Measurements from ENCODE around the gene PCLO.
"Not testable (repeated sequence)": the region's sequence is repeated elsewhere in the genome, so short reads cannot be mapped to it uniquely, and the experiment has no call there.

The PCLO gene

DNA sequence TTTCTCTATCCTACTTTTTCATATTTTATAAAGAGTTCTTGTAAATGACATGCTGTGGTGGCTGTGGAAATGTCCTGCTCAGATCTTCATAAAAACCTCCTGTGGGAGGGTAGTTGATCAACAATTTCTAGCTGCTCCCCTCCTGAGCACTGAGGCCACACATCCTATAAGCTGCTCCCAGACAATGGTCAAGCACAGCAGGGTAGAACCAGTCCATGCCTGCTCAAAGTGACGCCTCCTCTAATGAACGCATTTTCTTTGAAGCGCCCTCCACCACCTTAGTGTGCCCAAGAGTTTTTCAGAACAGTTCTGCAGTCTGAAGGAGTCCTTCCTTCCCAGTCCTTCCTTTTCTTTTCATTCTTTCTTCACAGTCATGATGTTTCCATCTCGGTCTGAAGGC, 420.5 kb downstream of the PCLO start:
- FAIRE-seq (no peak), DNase-seq (ENCODE audit: low spot score) (no peak)

DNA sequence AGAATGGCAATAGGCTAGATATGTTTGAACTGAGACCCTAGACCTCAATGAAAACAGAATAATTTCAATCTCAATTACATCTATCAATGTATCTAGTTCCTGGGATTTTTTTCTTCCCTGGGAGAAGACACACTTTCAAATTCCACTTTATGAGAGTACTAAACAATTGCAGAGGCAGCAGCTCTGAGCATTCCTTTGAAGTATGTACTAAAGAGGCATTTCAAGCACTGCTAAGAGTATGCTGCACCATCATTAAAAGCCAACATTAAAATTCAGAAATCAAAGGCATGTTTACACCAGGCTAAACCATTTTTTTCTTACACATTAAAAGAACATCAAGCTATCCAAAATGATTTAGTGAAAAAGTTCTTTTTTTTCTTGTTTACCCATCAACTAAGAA, 421.2 kb downstream of the PCLO start:
- no peak for FAIRE-seq
- DNase-seq (ENCODE audit: low spot score) = no peak

DNA sequence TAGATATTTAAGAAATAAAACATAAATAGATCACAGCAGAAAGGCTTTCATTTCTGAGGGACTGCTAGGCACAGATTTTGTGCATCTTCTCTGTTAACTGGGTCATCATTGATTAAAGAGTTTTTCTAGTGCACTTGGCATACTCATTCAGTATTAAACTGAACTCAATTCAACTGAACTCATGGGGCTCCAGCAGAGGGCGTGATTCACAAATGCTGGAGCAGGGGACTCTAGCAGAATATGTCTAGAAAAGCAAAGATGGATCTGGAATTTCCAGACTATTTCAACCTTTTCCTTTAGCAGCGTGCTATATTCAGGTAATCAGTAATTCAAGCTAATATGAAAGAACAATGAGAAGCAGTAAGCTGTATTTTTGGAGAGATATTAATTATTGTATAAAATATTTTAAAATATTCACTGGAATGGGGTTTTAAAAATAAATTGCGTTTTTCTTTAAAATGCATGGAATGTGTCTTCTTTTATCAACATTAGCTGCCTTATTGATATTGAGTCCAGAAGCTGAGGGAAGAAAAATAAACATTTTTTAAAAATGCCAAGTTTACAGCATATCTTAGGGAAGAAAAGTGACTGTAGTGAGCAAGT, 422.3 kb downstream of the PCLO start:
- FAIRE-seq (no peak), DNase-seq (ENCODE audit: low spot score) (peak; percentile 62)

DNA sequence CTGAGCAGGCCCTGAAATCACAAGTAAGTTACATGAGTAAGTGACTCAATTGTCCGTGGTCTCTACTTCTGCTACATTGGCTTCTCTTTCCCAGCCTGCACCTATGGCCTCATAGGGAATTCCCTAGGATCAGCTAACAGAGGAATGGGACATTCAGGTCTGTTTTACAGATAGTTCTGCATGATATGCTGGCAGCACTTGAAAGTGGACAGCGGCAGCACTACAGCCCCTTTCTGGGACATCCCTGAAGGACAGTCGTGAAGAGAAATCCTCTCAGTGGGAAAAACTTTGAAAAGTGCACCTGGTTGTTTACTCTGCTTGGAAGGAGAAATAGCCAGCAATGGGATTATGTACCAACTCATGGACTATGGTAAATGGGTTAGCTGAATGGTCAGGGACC, 426.1 kb downstream of the PCLO start:
- no peak for DNase-seq (ENCODE audit: low spot score)
- FAIRE-seq = no peak

DNA sequence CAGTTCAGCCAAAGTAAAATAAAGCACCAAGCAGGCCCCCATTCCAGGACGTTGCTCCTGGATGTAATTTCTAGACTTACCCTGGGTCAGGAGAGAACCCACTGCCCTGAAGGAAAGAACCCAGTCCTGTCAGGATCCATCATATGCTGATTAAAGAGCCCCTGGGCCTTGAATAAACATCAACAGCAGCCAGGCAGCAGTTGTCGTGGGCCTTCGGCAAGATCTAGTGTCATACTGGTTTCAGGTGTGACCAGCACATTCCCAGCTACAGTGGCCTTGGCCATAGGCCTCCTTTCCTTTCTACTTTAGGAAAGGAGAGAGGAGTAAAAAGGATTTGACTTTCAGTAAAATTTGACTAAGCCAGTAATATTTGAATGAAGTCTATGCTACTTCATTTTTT, 430.0 kb downstream of the PCLO start:
- FAIRE-seq (peak; percentile 13), DNase-seq (ENCODE audit: low spot score) (no peak)

DNA sequence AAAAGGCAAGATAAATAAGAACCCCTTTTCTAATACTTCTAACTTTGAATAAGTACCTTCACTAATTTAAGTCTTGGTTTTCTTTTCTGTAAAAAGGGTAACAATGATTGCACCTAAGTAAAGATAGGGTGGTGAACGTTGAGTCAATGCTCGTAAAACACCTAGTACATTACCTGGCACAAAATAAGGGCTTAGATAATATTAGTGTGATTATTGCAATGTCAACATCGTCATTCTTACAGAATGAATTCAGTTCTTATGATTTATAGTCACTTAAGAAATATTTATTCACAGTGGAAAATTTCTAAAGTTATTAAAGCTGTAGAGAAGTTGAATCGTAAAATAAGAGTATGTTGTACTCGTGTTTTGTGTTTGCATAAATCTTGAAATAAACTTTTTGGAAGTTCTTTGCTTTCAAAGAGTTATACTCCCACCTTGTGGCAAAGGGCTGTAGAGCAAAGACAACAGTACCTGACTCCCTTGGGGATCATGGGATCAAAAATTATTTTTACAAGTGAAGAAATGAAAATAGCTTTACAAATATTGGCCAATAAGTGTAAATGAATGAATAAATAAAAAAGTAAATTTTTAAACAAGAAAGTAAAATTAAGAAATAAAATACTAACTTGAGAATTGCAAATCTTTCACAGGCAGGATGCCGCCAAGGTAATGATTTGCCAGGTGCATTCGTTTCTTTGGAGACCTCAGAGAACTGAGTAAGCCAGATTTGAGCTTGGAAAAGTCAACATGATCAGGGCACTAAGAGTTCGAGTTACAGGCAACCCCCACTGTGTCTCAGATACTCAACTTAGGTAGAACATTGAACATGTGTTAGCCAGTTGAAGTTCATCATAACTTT, 433.3 kb downstream of the PCLO start:
- peak; percentile 42 for FAIRE-seq
- peak; percentile 61 for DNase-seq (ENCODE audit: low spot score)

DNA sequence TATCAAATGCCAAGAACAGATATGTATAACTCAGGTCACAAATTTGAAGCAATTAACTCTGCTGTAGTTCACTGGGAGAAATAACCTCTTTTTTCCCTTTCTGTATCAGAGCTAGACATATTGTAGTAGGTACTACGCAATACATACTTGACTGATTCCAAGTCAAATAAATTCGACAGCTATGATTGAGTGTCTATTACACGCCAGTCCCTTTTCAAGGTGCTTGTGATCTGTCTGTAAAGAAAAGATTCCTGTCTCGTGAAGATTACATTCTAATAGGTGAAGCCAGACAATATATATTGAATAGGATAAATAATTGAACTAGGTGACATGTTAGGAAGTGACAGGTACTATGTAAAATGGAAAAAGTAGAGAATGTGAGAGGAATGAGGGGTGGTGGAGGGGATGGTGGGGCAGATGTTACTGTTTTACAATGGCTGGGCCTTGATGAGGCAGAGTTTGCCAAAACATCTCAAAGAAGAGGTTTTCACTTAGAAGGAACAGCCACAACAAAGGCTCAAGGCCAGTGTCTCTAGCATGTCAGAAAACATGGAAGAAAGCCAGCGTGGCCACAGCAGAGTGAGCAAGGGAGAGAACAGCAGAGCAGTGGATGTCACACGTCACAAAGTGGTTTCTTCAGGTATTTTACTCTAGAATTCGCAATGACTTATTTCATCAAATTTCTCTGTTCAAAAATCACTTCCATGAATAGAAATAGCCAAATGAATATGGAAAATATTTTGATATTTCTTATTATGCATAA, 436.5 kb downstream of the PCLO start:
- DNase-seq (ENCODE audit: low spot score) (no peak), FAIRE-seq (peak; percentile 84)

DNA sequence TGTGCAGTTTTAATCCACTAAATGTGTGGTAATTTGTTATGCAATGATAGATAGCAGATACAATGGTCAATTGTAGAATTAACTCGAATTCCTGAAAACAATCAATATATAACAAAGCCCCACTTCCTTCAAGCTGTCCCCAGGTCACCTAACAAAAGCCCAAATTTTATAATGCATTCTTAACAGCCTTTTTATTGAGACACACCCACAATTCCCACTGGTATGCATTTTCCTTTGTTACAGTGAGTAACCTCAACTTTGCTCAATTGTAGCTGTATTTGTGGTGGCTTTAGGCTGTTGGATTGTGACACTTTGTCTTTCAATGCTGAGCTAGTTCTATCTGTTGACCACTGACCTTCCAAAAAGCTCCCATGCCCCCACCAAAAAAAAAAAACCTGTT, 439.3 kb downstream of the PCLO start:
- FAIRE-seq (peak; percentile 20), DNase-seq (ENCODE audit: low spot score) (no peak)

DNA sequence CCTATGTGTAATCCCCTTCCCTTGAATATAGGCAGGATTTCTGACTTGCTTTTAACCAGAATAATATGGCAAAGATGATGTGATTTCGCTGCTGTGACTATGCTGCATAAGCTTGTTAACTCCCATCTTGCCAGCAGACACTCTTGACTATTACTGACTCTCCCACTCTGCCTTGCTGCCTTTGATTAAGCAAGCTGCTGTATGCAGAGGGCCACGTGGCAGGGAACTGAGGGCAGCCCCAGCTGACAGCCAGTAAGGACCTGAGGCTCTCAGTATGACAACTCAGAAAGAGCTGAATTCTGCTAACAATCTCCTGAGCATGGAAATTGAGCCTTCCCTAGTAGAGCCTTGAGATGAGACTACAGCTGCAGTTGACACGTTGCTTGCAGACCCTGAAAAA, 439.7 kb downstream of the PCLO start:
- DNase-seq (ENCODE audit: low spot score) = no peak
- FAIRE-seq = no peak

DNA sequence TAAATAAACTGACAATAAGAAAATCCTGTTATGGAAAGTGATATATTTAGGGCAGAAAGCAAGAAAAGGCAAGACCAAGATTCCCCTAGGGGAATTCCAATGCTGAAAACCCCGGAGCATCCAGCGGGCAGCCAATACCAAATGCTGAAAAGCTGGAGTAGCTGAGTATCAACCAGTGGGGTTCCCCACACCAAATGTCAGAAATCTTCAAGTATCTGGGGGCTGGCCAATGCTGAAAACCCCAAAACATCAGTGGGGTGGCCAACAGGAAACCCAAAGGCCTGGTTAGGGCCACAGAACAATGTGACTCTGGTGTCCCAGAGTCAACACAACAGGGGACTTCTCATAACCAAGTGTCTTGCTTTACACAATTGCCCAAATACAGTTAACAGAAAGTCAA, 447.3 kb downstream of the PCLO start:
- no peak for FAIRE-seq
- DNase-seq (ENCODE audit: low spot score) = no peak

DNA sequence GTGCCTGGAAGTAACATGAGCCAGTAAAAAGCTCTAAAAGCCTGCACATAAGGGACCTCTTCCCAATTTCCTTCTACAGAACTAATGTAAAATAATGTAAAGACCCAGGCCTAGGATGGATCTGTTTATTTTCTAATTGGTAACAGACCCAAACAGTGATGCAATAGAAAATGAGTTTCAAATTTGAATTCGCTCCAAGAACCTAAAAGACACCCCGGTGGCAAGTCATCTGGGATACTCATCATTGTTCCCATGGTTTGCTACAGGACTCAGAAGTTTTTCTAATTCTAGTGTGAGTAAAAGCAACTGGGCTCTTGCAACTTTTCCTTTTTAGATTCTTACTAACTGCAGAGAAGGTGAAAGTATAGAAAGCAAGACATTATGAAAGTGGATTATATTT, 447.8 kb downstream of the PCLO start:
- DNase-seq (ENCODE audit: low spot score) = no peak
- no peak for FAIRE-seq

DNA sequence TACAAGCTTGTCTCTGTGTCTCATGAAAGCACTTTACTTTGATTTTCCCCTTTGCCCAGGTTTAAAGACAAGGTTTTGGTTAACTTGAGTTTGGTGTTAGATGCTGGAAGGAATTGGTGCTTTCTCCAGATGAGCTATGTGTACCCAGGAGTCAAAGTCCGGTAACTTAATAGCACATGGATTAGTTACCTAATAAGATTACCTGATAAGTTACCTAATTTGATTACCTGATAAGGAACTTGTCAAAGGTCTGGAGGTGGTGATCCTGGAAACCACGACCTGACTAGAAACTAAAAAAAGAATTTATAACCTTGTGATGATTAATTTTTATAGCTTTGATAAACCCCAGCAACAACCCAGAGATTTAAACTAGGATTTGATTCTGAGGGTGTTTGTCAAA, 449.2 kb downstream of the PCLO start:
- no peak for FAIRE-seq
- no peak for DNase-seq (ENCODE audit: low spot score)

DNA sequence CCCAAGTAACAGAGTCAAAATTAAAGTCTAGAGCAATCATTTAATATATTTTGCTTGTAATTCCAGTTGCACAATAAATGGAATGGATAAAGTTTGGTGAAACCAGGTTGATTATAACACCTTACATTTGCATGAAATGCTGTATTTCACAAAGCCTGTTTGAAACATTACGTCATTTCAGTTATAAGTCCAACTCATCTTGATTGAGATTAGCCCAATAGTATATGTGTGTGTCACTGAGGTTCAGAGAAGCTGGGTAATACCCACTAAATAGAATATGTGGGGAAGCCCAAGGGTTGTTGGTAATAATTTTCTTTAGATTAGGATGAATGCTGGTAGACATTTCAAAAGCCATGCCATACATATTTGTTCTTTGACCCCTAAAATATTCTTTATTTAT, 456.3 kb downstream of the PCLO start:
- peak; percentile 37 for FAIRE-seq

DNA sequence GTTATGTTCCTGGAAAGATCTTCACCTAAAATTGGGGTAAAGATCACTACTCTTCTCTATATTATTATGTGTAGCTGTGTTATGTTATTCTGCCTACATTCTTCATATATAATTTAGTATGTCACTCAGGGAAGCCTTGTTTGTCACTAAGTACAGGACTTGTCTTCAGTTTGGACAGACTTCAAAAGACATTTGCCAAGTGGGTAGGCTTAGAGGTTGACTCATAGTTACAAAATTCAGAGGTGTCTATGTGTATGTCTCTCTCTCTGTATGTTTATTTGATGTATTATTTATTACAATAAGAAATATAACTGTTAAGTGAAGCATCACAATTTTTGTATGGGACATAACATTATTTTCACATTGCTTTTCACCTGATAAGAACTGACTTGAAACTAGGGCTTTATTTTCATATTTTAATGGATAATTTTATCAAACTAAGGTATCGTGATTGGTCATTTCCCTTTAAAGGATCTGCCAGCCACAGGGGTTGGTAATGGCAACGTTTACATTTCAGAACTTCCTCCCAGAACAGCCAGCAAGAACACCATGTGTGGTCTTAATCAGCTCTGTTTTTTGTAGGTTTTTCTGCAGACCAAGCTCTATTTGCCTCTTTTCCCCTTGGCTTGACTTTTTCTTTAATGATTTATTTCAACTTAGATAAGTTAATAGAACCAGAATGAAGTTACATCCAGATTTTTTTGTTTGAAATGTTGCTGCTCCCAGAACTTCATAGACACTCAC, 457.0 kb downstream of the PCLO start:
- FAIRE-seq = no peak

More for the DNA sequence above, 456.3 kb downstream of the PCLO start:
- DNase-seq (ENCODE audit: low spot score) = not testable (repeated sequence)

DNA sequence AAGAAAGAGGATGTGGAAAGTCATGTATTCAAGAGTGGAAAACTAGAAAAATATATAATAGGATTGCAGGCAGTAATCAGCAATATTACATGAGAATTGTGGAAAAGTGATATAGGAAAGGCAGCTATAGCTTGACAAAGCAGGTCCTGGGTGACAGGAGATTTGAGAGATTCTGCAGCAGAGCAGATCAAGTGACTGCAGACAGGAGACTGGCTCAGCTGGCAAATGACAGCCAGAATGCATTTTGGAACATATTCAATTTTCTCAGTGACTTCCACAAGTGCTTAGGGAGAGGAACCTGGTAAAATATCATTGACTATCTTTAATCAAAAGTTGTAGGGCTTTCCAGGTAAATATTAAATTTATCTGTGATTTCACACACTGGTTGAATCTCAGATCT, 458.6 kb downstream of the PCLO start:
- FAIRE-seq (no peak), DNase-seq (ENCODE audit: low spot score) (no peak)

More for the DNA sequence above, 457.0 kb downstream of the PCLO start:
- DNase-seq (ENCODE audit: low spot score) = no peak

Data from urothelium cell line (cell line).